Lower lobe of right lung (tissue), 2 donors: Measurements from ENCODE around the gene HDAC4. TPM values are rescaled to one million over a fixed set of nuclear protein-coding genes. Genes with fewer than 3 reads are reported as not detected.

ENCODE experiments used
- ATAC-seq, 2 donors: fragments of 200-7000 bp; cut with Tn5 transposase; one replicate each; pipeline ENCODE4 v1.9.1; 2020 to 2022; ENCODE audit warnings: mild to moderate bottlenecking in 2 of 2, moderate library complexity in 2 of 2
- DNase-seq: peaks from one replicate; pipeline ENCODE4 v3.0.0-alpha.2; 2020
- H3K27ac ChIP-seq: fragments of 200-600 bp; one replicate; pipeline ENCODE4 v1.8.0; 2022
- H3K27me3 ChIP-seq: fragments of 200-600 bp; one replicate; pipeline ENCODE4 v1.8.0; 2022; ENCODE audit warnings: low read depth
- H3K36me3 ChIP-seq: fragments of 200-600 bp; one replicate; pipeline ENCODE4 v1.8.0; 2022; ENCODE audit warnings: mild to moderate bottlenecking
- H3K4me1 ChIP-seq: fragments of 200-600 bp; one replicate; pipeline ENCODE4 v1.8.0; 2022
- H3K4me3 ChIP-seq: fragments of 200-600 bp; one replicate; pipeline ENCODE4 v1.8.0; 2022; ENCODE audit warnings: mild to moderate bottlenecking
- H3K9me3 ChIP-seq: fragments of 200-600 bp; one replicate; pipeline ENCODE4 v1.8.0; 2022
- CTCF ChIP-seq: fragments of 200-600 bp; IDR thresholded peaks from one replicate; pipeline ENCODE4 v1.8.0; 2022; ENCODE audit warnings: antibody characterized with exemption, mild to moderate bottlenecking
- intact Hi-C: fragments of 100-400 bp; cut with DNase I; formaldehyde crosslinking; loops from one replicate; pipeline ENCODE4 v1.11.0; 2022
- total RNA-seq: library from RNA; stranded (reverse); fragmentation: NEBNext Ultra II Directional; extraction: Animal tissue kit (Norgen Biotek cat#: 25700); gene quantifications from one replicate; pipeline ENCODE4 v1.2.1, GENCODE V29; 2021
- donor health status: DM: no; HTN: yes; CAD: no; lungs with severe emphysema.

Gene HDAC4
- total RNA-seq, 1 donor from 2014 or later, result 44.9 TPM

- H3K4me1 ChIP-seq, result peaks cover 84% of the 10 kb centered on the region
- no peak for TF ChIP-seq CTCF
- DNase-seq (no peak), ATAC-seq (no peak)
- H3K27ac ChIP-seq, result peak overlapping the region; percentile 62
- H3K4me3 ChIP-seq, result no peak overlapping the region
- intact Hi-C loops, result no loop called here
- no peaks in the 10 kb centered on the region for H3K27me3 ChIP-seq
- no peaks in the 10 kb centered on the region for H3K9me3 ChIP-seq
- no peaks in the 10 kb centered on the region for H3K36me3 ChIP-seq
Measured at GRCh38 chr2:239226677-239227581, 173.9 kb downstream of the HDAC4 start.

- DNase-seq (no peak), ATAC-seq (no peak)
- Histone ChIP-seq H3K9me3 (no peaks in the 10 kb centered on the region), H3K27ac (peak overlapping the region; percentile 62), H3K4me1 (peaks cover 88% of the 10 kb centered on the region), H3K27me3 (no peaks in the 10 kb centered on the region), H3K36me3 (no peaks in the 10 kb centered on the region), H3K4me3 (peak overlapping the region; percentile 17)
- intact Hi-C loops, result no loop called here
- no peak for TF ChIP-seq CTCF
Measured at GRCh38 chr2:239225871-239226561, 174.8 kb downstream of the HDAC4 start.

DNA sequence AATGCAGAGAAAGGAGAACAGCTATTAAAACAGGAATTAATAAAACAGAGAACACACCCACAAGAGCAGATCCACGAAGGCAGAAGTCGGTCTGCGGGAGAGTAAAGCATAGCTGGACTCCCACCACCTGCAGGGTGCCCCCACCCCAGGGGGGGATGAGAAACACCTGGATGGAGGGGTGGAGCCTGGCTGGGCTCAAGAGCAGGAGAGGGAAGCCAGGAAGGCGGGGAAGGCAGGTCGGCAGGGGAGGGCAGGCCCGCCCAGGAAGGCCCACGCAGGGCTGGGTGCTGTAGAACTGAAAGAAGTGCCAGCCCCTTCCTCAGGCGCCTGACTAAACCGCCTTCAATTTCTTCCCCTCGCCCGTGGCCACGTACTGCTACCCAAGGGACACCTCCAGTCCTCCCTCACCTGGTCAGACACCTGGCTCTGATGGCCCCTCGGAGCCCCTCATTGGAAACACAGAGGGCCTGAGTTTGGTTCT lies 175.4 kb downstream of the HDAC4 start:
- Histone ChIP-seq H3K9me3 (no peaks in the 10 kb centered on the region), H3K4me1 (peaks cover 88% of the 10 kb centered on the region), H3K27ac (peak overlapping the region; percentile 62), H3K36me3 (no peaks in the 10 kb centered on the region), H3K4me3 (peak overlapping the region; percentile 17), H3K27me3 (no peaks in the 10 kb centered on the region)
- no peak for TF ChIP-seq CTCF
- intact Hi-C loops, result no loop called here
- DNase-seq (no peak), ATAC-seq (no peak)

- ATAC-seq (no peak), DNase-seq (no peak)
- peaks cover 87% of the 10 kb centered on the region for H3K4me1 ChIP-seq
- no peaks in the 10 kb centered on the region for H3K36me3 ChIP-seq
- peak overlapping the region; percentile 17 for H3K4me3 ChIP-seq
- peak overlapping the region; percentile 62 for H3K27ac ChIP-seq
- no peaks in the 10 kb centered on the region for H3K9me3 ChIP-seq
- TF ChIP-seq CTCF, result no peak
- intact Hi-C loops, result no loop called here
- H3K27me3 ChIP-seq, result no peaks in the 10 kb centered on the region
Measured at GRCh38 chr2:239224955-239225354, 175.9 kb downstream of the HDAC4 start.

GRCh38 chr2:239224199-239224570 lies 176.6 kb downstream of the HDAC4 start:
- intact Hi-C loops, result no loop called here
- DNase-seq, result peak; percentile 39
- peaks cover 79% of the 10 kb centered on the region for H3K4me1 ChIP-seq
- no peaks in the 10 kb centered on the region for H3K9me3 ChIP-seq
- H3K27ac ChIP-seq, result peak overlapping the region; percentile 93
- no peaks in the 10 kb centered on the region for H3K27me3 ChIP-seq
- no peak for ATAC-seq
- no peak for TF ChIP-seq CTCF
- H3K4me3 ChIP-seq, result no peak overlapping the region
- H3K36me3 ChIP-seq, result no peaks in the 10 kb centered on the region
